Measurements from ENCODE around the gene COASY.
A peak's percentile ranks its signal among the peaks of the same experiment; 100 is the strongest.

Gene COASY

DNA sequence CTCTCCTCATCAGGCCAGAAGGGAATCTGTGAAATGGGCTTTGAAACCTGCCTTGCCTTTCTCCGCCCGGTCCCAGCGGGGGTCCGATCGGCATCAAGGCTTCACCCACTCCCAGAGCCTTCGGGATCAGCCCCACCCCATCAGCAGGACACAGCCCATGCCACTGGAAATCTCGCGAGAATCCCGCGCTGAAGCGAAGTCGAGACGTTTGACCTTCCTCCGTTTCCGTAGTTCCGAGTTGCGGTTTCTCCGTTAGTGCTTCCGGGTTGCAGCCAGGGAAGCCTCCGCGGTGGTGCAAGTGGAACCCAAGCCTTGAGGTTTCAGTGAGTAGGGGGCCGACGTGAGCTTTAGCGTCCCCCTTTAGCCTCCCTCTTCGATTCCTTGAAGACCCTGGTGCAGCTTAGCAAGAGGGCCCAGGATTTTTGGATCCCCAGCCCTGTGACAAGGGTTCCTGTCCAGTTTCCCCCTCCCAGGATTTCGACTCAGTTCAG lies at the start of gene COASY:
TSS of gene COASY (plus strand) at position 252 of the 491 bp plus-strand sequence. CDS start 475 bp downstream, outside the sequence.
- TF ChIP-seq CTCF (IDR thresholded peaks at IDR 0.05; ENCODE audit: control extremely low read depth, extremely low read depth, low read depth, missing control alignments) = no peak
- peak; percentile 96 for DNase-seq (ENCODE audit: extremely low spot score)
- ChIA-PET POLR2A (no interaction called here), CTCF (interaction anchor here (4.2 kb wide), 1 partner anchor 17 kb away, joined by 20 read pairs; no protein-coding TSS in a partner anchor)

- DNase-seq (ENCODE audit: extremely low spot score) = no peak
- no peak for TF ChIP-seq CTCF (IDR thresholded peaks at IDR 0.05; ENCODE audit: control extremely low read depth, extremely low read depth, low read depth, missing control alignments)
- POLR2A ChIA-PET = interaction anchor here (0.6 kb wide), 1 partner anchor 50 kb away, joined by 3 read pairs; no protein-coding TSS in a partner anchor
- CTCF ChIA-PET = interaction anchor here (1.1 to 1.9 kb wide), 7 partner anchors 10 to 378 kb away, joined by 3 to 8 read pairs (median 6); no protein-coding TSS in a partner anchor
Observed at GRCh38 chr17:42512246-42512645, 49.7 kb upstream of the COASY start.

- TF ChIP-seq CTCF (IDR thresholded peaks at IDR 0.05; ENCODE audit: control extremely low read depth, extremely low read depth, low read depth, missing control alignments) = no peak
- DNase-seq (ENCODE audit: extremely low spot score) = peak; percentile 82
- POLR2A ChIA-PET = interaction anchor here (0.6 kb wide), 1 partner anchor 51 kb away, joined by 3 read pairs; no protein-coding TSS in a partner anchor
- CTCF ChIA-PET = interaction anchor here (0.9 to 1.9 kb wide), 7 partner anchors 10 to 379 kb away, joined by 3 to 8 read pairs (median 3); no protein-coding TSS in a partner anchor
Observed at GRCh38 chr17:42512733-42513251, 49.2 kb upstream of the COASY start.

DNA sequence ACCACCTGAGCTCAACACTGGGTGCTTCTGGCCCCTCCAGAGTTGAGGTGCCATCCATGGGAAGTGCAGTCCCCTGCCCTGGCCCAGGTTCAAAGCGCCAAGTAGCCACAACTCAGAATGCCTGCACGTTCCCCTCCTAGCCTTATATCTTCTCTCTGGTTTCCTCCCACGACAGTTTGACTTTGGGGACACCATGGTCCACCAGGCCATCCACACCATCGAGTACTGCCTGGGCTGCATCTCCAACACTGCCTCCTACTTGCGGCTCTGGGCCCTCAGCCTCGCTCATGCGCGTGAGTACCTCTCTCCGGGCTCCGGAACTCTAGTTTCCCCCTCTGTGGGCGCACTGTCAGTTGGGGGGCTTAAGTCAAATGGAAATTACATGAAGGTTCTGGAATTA lies 48.3 kb upstream of the COASY start:
- ChIA-PET POLR2A (interaction anchor here (0.6 kb wide), 1 partner anchor 40 kb away, joined by 6 read pairs; no protein-coding TSS in a partner anchor), CTCF (interaction anchor here (0.9 to 1.8 kb wide), 8 partner anchors 9 to 201 kb away, joined by 3 to 7 read pairs (median 4); no protein-coding TSS in a partner anchor)
- no peak for DNase-seq (ENCODE audit: extremely low spot score)
- no peak for TF ChIP-seq CTCF (IDR thresholded peaks at IDR 0.05; ENCODE audit: control extremely low read depth, extremely low read depth, low read depth, missing control alignments)

DNA sequence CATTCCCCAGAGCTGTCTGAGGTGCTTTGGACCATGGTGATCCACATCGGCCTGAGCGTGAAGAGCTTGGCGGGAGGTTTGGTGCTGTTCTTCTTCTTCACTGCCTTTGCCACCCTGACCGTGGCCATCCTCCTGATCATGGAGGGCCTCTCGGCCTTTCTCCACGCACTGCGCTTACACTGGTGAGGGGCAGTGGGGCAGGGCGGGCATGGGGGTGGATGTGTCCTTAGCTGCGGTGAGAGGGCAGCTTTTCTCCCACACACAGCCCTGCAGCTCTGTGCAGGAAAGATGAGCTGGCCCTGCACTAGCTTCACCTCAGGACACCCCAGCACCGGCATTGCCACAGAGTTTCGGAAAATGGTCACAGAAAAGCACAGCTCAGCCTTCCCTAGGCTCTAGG lies 47.7 kb upstream of the COASY start:
- CTCF ChIA-PET = interaction anchor here (0.7 to 1.7 kb wide), 10 partner anchors 8 to 156 kb away, joined by 3 to 7 read pairs (median 4); no protein-coding TSS in a partner anchor
- POLR2A ChIA-PET = interaction anchor here (0.5 kb wide), 1 partner anchor 343 kb away, joined by 5 read pairs; no protein-coding TSS in a partner anchor
- no peak for TF ChIP-seq CTCF (IDR thresholded peaks at IDR 0.05; ENCODE audit: control extremely low read depth, extremely low read depth, low read depth, missing control alignments)
- no peak for DNase-seq (ENCODE audit: extremely low spot score)

- TF ChIP-seq CTCF (IDR thresholded peaks at IDR 0.05; ENCODE audit: control extremely low read depth, extremely low read depth, low read depth, missing control alignments) = no peak
- DNase-seq (ENCODE audit: extremely low spot score) = no peak
- POLR2A ChIA-PET = interaction anchor here (0.5 to 0.6 kb wide), 2 partner anchors 73 to 343 kb away, joined by 5 read pairs; no protein-coding TSS in a partner anchor
- CTCF ChIA-PET = interaction anchor here (0.7 to 1.7 kb wide), 9 partner anchors 9 to 156 kb away, joined by 3 to 7 read pairs (median 3); no protein-coding TSS in a partner anchor
Observed at GRCh38 chr17:42514867-42515266, 47.1 kb upstream of the COASY start.
